ENCODE measurements around the gene DACT2.

DNA sequence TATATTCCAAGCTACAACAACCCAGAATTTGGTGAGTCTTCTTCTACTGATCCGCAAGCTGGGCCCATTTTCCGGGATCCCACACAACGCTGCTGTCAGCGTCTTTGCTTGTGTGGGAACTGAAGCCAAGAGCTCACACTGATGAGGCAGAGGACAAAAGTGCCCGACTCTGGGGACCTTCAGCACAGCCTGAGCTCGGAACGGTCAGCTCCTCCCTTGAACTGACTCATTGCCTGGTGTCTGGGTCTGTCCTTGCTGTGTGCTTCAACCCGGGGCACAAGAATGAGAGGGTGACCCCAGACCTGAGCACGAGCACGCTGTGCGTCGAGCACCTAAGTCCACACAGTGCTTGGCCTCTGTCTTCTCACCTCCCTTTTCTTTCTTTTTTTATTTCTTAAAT lies 33.5 kb downstream of the DACT2 start:
- TF ChIP-seq POLR2A (IDR thresholded peaks at IDR 0.05; ENCODE audit: borderline replicate concordance, extremely low read depth, insufficient read depth, insufficient read length) (no peak), POLR2AphosphoS5 (IDR thresholded peaks at IDR 0.05; ENCODE audit: low read depth, low read length) (no peak), SP1 (IDR thresholded peaks at IDR 0.05; ENCODE audit: low read depth) (no peak), FOSL1 (IDR thresholded peaks at IDR 0.05; ENCODE audit: low read depth) (no peak), YY1 (IDR thresholded peaks at IDR 0.05; ENCODE audit: extremely low read depth, insufficient replicate concordance, low read depth, low read length) (no peak), SRF (IDR thresholded peaks at IDR 0.05; ENCODE audit: low read depth) (no peak)
- TF ChIP-seq, protein P1, sequence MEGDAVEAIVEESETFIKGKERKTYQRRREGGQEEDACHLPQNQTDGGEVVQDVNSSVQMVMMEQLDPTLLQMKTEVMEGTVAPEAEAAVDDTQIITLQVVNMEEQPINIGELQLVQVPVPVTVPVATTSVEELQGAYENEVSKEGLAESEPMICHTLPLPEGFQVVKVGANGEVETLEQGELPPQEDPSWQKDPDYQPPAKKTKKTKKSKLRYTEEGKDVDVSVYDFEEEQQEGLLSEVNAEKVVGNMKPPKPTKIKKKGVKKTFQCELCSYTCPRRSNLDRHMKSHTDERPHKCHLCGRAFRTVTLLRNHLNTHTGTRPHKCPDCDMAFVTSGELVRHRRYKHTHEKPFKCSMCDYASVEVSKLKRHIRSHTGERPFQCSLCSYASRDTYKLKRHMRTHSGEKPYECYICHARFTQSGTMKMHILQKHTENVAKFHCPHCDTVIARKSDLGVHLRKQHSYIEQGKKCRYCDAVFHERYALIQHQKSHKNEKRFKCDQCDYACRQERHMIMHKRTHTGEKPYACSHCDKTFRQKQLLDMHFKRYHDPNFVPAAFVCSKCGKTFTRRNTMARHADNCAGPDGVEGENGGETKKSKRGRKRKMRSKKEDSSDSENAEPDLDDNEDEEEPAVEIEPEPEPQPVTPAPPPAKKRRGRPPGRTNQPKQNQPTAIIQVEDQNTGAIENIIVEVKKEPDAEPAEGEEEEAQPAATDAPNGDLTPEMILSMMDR (IDR thresholded peaks at IDR 0.05 in 2 of 3, conservative IDR thresholded peaks at IDR 0.05 in 1 of 3; ENCODE audit: borderline replicate concordance in 1 of 3, insufficient read depth in 1 of 3, low read depth in 2 of 3, low read length in 2 of 3), result no peak
- TF ChIP-seq, protein P2, sequence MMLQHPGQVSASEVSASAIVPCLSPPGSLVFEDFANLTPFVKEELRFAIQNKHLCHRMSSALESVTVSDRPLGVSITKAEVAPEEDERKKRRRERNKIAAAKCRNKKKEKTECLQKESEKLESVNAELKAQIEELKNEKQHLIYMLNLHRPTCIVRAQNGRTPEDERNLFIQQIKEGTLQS (IDR thresholded peaks at IDR 0.05), result no peak
- TF ChIP-seq, protein P3, sequence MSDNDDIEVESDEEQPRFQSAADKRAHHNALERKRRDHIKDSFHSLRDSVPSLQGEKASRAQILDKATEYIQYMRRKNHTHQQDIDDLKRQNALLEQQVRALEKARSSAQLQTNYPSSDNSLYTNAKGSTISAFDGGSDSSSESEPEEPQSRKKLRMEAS (IDR thresholded peaks at IDR 0.05), result no peak

Measured in HCT116 (cell line).